Progenitor cell of endocrine pancreas (in vitro differentiated cells): ENCODE results near the gene RNF220. TPM values are rescaled to one million over a fixed set of nuclear protein-coding genes. Genes with fewer than 3 reads are reported as not detected.

ENCODE experiments used
- DNase-seq: peaks from one replicate; pipeline ENCODE4 v3.0.0; 2021; ENCODE audit warnings: low spot score; ENCODE audit not compliant: unreplicated experiment
- H3K27ac Mint-ChIP-seq: 2 replicates; pipeline ENCODE4 v1.8.0; 2021; ENCODE audit warnings: mild to moderate bottlenecking, moderate library complexity, mixed read lengths
- H3K27me3 Mint-ChIP-seq: 2 replicates; pipeline ENCODE4 v1.8.0; 2021; ENCODE audit warnings: mixed read lengths
- H3K36me3 Mint-ChIP-seq: 2 replicates; pipeline ENCODE4 v1.8.0; 2022; ENCODE audit warnings: mixed read lengths; ENCODE audit not compliant: insufficient read depth
- H3K4me1 Mint-ChIP-seq: 2 replicates; pipeline ENCODE4 v1.8.0; 2021; ENCODE audit warnings: low read depth, mixed read lengths
- H3K4me3 Mint-ChIP-seq: 2 replicates; pipeline ENCODE4 v1.8.0; 2021; ENCODE audit warnings: low read depth, mild to moderate bottlenecking, moderate library complexity, mixed read lengths
- H3K9me3 Mint-ChIP-seq: 2 replicates; pipeline ENCODE4 v1.8.0; 2021; ENCODE audit warnings: low read depth, mixed read lengths
- CTCF ChIP-seq: fragments of 200-600 bp; sonication (generic); IDR thresholded peaks from one replicate; pipeline ENCODE4 v1.5.0; 2021; ENCODE audit warnings: antibody characterized with exemption, mild to moderate bottlenecking; ENCODE audit not compliant: unreplicated experiment
- total RNA-seq: library from RNA; stranded (reverse); gene quantifications from 2 replicates; pipeline ENCODE4 v1.2.1, GENCODE V29; 2021

Gene RNF220
- total RNA-seq, 1 donor from 2014 or later: 85.9 TPM

DNA sequence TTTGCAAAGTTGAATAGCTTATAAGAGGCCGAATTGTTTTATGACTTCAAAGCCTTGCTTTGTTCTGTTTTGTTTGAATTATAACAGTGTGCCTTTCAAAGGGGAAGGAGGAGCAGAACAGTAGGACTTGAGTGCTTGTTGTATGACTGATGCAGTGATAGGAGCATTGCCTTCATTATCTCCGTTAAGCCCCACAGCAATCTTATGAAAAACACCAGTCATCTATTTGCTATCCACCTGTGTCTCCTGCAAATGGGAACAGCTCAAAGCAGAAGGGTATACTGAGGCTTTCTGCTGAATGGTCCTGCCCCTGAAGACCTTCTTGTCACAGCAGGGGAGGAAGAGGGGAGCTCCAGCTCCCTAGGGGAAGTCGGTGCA, 127.5 kb downstream of the RNF220 start:
- no peak for TF ChIP-seq CTCF
- H3K9me3 Mint-ChIP-seq: no peaks in the 10 kb centered on the region
- peaks cover 18% of the 10 kb centered on the region for H3K27me3 Mint-ChIP-seq
- peak overlapping the region; percentile 65 for H3K27ac Mint-ChIP-seq
- no peak overlapping the region for H3K4me3 Mint-ChIP-seq
- H3K36me3 Mint-ChIP-seq: no peaks in the 10 kb centered on the region
- H3K4me1 Mint-ChIP-seq: peaks cover 11% of the 10 kb centered on the region
- DNase-seq: no peak

GRCh38 chr1:44534771-44535170, 129.7 kb downstream of the RNF220 start:
- no peaks in the 10 kb centered on the region for H3K9me3 Mint-ChIP-seq
- no peak overlapping the region for H3K4me3 Mint-ChIP-seq
- H3K27me3 Mint-ChIP-seq: peaks cover 31% of the 10 kb centered on the region
- DNase-seq: no peak
- H3K4me1 Mint-ChIP-seq: peaks cover 19% of the 10 kb centered on the region
- no peak for TF ChIP-seq CTCF
- no peak overlapping the region for H3K27ac Mint-ChIP-seq
- no peaks in the 10 kb centered on the region for H3K36me3 Mint-ChIP-seq

DNA sequence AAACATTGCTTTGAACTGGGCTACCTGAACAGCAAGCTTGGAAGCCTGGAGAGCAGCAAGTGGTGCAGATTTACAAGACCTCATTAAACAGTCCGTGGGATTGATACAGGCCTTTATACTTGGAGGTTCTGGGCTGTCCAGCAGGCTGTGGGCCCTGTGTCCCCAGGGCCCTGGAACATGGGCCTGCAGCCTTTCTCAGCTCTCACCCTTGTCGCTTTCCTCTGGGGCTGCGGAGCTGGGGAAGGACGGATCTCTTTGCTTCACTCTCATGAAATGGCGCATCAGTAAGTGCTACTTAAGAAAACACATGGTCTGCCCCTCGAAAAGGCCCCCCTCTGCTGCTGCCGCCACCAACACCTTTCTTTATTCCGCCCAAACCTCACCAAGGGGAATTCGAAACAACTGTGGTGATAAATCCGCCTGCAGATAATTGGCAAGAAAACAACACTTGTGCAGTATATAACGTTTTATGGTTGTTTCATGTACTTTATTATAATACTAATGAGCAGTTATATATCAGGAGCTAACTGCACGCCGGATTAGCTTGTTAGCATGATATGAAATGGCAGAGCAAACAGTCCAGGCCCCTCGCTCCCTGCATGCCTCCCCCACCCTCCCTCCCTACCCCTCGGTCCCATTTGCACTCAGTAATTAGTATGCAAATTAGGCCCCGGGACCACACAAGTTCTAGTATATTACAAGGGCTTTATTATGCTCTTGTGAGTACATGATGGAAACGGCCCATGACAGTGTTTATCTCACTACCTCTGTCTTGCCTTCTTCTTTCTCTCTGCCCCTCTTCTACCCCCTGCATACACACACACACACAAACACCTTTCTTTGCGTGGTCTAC, 131.5 kb downstream of the RNF220 start:
- H3K4me1 Mint-ChIP-seq: peaks cover 20% of the 10 kb centered on the region
- no peak for TF ChIP-seq CTCF
- no peaks in the 10 kb centered on the region for H3K36me3 Mint-ChIP-seq
- no peak overlapping the region for H3K4me3 Mint-ChIP-seq
- DNase-seq: no peak
- H3K27me3 Mint-ChIP-seq: peaks cover 41% of the 10 kb centered on the region
- H3K27ac Mint-ChIP-seq: no peak overlapping the region
- H3K9me3 Mint-ChIP-seq: no peaks in the 10 kb centered on the region

GRCh38 chr1:44537538-44537937, 132.5 kb downstream of the RNF220 start:
- peaks cover 37% of the 10 kb centered on the region for H3K27me3 Mint-ChIP-seq
- peak overlapping the region; percentile 4 for H3K27ac Mint-ChIP-seq
- no peaks in the 10 kb centered on the region for H3K36me3 Mint-ChIP-seq
- H3K4me3 Mint-ChIP-seq: no peak overlapping the region
- DNase-seq: no peak
- peaks cover 19% of the 10 kb centered on the region for H3K4me1 Mint-ChIP-seq
- no peak for TF ChIP-seq CTCF
- no peaks in the 10 kb centered on the region for H3K9me3 Mint-ChIP-seq

- Mint-ChIP-seq H3K4me1 (peaks cover 18% of the 10 kb centered on the region), H3K9me3 (no peaks in the 10 kb centered on the region), H3K27me3 (peaks cover 34% of the 10 kb centered on the region), H3K4me3 (no peak overlapping the region), H3K27ac (no peak overlapping the region), H3K36me3 (no peaks in the 10 kb centered on the region)
- no peak for DNase-seq
- TF ChIP-seq CTCF: no peak
Observed at GRCh38 chr1:44537956-44538355, 132.9 kb downstream of the RNF220 start.
